GM18502 (cell line): Measurements from ENCODE around the gene NCSTN.
"Not testable (repeated sequence)": the region's sequence is repeated elsewhere in the genome, so short reads cannot be mapped to it uniquely, and the experiment has no call there.

Experiments used
- ATAC-seq: cut with Tn5 transposase; IDR thresholded peaks from one replicate; pipeline ENCODE4 v1.9.1; 2021; ENCODE audit warnings: mild to moderate bottlenecking; ENCODE audit not compliant: unreplicated experiment, poor library complexity

The NCSTN gene

DNA sequence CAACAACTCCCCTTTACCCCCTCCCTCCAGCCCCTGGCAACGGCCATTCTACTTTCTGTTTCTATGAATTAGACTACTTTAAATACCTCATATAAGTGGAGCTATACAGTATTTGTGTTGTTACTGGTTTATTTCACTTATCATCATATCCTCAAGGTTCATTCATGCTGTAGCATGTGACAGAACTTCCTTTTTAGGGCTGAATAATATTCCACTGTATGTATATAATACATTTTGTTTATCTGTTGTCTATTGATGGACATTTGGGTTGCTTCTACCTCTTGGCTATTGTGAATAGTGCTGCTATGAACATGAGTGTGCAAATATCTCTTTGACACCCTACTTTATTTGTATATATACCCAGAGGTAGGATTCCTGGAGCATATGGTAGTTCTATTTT, 25.9 kb downstream of the NCSTN start:
- ATAC-seq: no peak

DNA sequence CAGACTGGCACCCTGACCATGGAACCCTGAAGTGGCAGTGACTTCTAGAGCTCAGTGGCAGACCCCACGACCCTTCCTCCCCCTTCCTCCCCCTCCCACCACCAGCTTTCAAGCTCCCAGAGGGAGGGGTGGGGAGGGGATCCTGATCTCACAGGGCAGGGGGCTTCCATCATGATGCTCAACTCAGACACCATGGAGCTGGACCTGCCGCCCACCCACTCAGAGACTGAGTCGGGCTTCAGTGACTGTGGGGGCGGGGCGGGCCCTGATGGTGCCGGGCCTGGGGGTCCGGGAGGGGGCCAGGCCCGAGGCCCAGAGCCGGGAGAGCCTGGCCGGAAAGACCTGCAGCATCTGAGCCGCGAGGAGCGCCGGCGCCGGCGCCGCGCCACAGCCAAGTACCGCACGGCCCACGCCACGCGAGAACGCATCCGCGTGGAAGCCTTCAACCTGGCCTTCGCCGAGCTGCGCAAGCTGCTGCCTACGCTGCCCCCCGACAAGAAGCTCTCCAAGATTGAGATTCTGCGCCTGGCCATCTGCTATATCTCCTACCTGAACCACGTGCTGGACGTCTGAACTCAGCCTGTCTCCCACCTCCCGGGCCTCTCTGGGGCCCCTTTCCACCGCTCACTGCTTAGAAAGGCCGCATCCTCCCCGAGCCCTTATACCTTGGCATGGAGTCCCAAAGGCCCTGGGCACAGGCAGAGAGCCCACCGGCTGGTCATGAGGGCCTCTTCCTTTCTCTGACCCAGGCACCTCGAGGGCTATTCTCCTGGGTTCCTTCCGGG, 27.6 kb downstream of the NCSTN start:
- ATAC-seq: no peak

DNA sequence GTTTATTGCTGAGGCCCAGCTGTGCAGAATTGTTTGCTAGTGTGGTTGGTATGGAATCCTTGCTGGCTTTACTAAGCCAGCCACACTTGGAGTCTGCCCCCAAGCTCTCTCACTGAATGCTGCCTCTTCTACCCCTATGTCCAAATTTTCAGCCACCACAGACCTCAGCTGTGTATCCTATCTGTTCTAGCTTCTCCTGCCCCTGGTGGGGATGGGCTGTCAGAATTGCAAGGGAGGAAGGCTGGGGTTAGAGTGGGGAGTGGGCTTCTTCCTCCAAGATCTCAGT, 28.1 kb downstream of the NCSTN start:
- no peak for ATAC-seq

DNA sequence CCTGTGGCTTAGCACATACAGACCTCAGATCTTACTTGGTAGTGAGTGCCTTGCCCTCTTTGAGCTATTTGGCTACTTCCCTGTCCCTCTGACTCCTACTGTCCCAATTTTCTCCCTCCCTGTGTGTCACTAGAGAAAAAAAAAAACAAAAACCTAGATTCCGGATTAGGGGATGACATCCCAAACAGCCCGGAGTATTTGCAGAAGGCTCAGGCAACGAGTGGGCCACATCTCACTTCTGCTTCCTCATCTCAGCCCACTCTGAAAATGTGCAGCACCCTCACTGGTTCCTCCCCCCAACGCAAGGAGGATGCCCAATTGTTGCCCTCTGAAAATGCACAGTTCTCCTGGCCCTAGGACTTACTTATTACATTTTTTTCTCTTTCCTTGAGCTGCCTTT, 28.6 kb downstream of the NCSTN start:
- ATAC-seq: no peak

DNA sequence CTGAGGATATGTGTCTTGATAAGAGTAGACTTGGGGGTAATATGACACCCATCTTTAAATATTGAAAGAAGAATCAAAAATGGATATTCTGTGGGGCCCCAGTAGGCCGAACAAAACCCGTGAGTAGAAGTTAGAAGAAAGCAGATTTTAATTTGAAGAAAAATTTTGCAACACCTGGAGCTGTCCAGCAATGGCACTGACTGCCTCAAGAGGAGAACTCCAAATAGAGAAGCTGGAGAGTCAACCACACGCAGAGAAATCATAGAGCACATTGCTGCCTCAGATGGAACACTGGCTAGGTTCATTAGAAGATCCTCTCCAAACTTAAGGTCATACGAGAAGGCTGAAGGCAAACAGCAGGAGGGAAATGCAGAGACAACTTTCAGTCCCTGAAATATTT, 30.5 kb downstream of the NCSTN start:
- ATAC-seq: no peak

DNA sequence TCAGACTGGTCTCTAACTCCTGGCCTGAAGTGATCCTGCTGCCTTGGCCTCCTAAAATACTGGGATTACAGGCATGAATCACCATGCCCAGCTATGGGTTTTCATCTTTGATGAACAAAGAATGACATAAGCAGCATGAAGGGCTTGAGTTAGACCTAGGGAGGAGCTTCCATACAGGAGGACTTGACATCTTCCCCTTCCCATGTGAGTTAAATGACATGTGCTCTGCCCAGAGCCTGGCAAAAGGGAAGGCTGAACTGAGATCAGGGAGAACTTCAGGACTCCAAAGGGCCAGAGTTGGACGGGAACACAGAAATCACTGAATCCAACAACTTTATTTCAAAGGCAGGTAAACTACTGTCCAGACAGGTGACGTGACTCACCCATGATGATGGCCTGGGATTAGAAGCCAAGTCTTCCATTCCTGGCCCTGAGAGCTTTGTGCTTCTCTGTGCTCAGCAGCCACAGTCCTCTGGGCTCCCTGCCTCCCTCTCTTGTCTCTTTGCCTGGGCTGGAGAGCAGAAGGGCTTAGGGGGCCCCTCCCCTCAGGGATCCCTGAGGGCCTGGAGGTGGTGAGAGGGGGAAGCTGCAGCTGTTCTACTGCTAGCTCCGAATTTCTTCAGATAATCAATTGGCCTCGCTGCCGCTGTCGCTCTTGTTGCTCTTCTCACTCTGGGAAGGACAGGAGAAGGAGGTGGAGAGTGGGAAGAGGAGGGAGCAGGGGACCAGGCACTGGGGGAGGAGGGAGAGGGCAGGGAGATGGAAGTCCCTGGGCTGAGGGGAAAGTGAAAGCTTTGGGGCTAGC, 31.3 kb downstream of the NCSTN start:
- no peak for ATAC-seq

DNA sequence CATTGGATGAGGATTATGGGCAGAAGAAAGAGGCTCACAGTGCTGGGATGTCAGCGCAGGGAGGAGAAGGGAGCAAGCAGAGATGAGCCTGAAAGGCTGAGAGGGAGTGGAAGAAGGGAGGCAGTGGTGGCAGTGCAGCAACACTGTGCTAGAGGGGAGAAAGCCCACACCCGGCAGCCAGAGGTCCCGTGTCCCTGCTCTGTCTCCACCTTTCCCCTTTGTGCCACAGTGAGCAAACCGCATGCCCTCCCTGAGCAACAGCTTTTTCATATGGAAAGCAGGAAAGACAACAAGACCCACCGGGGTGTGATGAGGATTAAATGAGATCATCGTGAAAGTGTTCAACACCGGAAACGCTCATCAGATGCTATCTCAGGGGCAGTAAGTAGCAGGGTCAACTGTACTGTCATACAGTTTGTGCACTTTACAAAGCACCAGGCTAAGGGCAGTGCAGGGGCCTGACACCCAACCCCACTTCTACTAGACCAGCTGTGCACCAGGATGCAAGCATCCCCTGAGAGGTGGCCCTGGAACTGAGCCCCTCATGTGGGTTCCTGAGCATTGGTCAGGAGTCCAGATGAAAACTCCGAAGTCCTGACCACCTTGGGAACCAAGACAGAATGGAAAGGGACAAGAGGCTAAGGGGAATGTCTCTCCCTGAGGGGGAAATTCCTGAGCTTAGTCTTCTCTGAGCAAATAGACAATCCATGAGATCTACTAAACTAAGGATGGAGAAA, 32.8 kb downstream of the NCSTN start:
- ATAC-seq: peak; percentile 66

DNA sequence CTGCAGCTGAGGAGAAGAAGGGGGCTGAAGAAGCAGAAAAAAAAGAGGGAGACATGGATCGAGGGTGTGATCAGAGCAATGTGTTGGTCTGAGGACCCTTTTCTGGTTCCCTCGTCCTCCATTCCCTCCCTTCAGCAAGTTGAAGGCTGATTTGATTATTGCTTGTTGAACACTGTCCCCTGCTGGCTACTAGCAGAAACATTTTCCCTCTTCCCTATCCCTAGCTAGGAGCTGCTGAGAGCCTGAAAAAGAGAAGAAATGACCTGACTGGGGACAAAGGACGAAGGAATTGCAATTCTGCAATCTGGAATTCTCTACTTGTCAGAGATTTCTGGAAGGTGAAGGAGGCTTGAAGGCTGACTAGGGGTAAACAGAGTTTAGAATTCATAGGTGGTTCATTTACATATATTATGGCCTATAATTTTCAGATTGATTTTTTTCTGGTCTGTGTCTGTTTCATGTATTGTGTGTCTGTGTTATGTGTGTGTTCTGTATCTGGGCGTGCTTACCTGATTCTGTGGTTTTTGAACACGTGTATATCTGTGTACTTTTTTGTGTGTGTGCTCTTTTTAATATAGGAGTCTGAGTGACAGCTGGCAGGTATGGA, 33.4 kb downstream of the NCSTN start:
- peak; percentile 70 for ATAC-seq

DNA sequence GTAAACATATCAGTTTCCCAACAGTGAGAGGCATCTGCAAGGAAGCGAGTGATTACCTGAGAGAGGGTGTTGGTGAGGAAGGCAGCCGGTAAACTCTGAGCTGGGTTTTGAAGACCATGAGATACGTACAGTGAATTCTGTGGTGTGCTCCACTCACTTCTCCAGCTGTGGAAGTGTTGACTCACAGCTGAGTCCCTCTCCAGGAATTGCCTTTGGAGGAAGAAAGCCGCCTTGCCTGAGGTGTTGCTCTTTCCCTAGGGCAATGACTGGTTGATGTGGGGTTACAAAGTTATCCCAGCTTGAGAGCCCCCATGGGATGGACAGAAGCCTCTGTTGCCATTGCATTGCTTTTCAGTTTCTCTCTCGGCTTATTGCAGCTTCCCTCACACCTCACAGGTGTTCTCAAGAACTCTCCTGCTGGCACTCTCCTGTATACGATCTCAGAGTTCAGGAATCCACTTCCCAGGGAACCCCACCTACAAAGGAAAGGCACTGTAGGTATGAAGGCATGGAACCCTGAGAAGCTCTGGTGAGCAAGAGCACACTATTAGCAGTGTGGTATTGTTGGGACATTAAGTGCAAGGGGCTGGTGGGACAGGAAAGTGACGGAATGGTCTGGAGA, 34.5 kb downstream of the NCSTN start:
- ATAC-seq: no peak

DNA sequence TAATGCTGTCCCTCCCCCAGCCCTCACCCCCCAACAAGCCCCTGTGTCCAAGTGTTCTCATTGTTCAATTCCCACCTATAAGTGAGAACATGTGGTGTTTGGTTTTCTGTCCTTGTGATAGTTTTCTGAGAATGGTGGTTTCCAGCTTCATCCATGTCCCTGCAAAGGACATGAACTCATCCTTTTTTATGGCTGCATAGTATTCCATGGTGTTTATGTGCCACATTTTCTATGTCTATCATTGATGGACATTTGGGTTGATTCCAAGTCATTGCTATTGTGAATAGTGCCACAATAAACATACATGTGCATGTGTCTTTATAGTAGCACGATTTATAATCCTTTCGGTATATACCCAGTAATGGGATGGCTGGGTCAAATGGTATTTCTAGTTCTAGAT, 41.6 kb downstream of the NCSTN start:
- not testable (repeated sequence) for ATAC-seq

DNA sequence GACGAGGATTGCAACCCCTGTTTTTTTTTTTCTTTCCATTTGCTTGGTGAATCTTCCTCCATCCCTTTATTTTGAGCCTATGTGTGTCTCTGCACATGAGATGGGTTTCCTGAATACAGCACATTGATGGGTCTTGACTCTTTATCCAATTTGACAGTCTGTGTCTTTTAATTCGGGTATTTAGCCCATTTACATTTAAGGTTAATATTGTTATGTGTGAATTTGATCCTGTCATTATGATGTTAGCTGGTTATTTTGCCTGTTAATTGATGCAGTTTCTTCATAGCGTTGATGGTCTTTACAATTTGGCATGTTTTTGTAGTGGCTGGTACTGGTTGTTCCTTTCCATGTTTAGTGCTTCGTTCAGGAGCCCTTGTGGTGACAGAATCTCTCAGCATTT, 45.2 kb downstream of the NCSTN start:
- ATAC-seq: not testable (repeated sequence)

DNA sequence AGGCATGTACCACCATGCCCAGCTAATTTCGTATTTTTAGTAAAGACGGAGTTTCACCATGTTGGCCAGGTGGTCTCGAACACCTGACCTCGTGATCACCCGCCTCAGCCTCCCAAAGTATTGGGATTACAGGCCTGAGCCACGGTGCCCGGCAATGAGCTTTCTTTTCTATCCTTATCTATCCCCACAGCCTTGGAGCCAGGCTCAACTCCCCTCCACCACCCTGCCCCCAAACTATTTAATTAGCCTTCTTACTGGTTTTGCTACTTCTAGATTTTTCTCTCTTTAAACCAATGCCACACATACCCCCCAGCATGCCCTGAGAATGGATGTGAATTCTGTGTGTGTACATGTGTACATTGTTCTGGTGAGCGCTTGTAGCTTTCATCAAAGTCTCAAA, 51.5 kb downstream of the NCSTN start:
- ATAC-seq: no peak

DNA sequence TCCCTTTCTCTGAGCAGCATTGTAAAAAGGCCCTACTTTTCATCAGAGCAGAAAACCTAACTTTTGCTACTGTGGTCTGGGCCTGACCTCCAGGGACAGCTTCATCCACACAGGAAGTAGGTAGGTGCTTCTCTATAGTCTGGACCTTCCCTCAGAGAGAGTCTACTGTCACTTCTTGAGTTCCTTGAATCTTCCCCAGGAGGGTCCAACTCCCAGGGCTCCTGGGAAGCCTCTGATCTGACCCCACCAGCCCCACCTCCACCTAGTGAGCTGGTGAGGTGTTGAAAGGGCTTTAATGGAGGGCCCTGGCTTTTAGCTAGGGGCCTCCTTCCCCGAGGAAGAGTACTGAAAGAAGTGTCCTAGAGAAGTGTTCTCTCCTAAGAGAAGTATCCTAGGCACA, 54.5 kb downstream of the NCSTN start:
- ATAC-seq: no peak

DNA sequence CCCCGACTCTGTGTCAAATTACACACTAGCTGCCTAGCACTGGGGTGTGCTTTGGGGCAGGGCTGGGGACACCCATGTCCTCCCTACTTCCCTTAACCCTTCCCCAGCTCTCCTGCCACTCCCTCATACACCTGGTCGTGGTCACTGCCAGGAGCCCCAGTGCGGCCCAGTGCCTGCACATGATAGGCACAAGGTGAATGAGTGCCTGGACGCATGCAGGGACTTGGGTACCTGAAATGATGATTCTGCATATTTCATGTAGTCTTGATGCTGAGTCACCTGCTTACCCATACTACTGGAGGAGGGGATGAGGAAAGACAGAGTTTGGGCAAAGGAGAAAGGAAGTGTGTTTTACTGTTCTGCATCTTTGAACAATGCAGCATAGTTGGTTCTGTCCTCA, 55.6 kb downstream of the NCSTN start:
- no peak for ATAC-seq

DNA sequence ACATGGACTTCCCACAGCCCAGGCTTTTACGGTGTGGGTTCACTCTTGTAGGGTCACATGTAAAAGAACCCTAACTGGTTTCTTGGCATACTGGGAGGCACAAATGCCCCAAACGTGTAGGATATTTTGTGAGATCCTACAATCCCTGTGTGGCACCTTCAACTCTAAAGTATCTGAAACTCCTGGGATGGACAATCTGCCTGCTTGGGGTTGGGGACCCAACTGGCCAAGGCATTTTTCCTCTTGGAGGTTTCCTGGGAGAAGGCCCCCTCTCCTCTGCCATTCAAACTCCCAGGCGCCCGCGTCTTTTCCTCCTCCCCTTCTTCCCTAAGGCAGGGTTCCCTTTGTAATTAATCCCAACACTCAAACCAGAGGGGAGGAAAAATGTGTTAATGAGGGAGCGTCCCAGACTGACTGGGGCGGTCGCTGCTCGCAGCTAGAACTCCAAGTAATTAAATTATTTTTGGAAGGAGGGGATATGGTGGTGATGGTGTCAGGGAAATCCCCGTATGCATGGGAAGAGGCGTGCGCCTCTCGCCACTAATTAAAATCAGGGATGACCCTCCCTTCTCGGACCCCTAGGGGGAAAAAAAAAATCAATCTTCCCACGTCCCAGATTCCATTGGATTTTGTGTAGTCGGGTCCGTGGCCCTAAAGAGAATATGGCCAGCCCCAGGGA, 56.5 kb downstream of the NCSTN start:
- no peak for ATAC-seq

DNA sequence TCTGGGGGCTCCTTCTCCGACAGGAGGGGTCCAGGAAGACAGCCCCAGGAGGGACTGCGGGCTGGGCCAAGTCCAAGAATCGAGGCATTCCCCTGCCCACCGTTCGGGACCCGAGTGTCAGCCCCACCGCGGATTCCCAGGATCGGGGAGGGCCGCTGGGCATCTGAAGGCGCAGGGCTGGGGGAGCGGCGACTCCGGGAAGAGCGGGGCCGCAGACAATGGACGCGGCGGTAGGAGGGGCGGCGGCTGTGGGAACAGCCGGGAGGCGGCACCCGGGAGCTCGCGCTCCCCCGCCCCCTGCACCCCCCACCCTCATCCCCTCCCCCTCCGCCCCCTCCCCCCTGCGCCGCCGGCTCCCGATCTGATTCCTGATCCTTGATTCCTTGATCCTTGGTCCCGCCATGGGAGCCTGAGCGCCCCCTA, 57.1 kb downstream of the NCSTN start, which contains the start of gene VANGL2:
Gene VANGL2 (plus strand): TSS at position 342 of the 423 bp plus-strand sequence. CDS start 15,274 bp downstream, outside the sequence.
- ATAC-seq: no peak

DNA sequence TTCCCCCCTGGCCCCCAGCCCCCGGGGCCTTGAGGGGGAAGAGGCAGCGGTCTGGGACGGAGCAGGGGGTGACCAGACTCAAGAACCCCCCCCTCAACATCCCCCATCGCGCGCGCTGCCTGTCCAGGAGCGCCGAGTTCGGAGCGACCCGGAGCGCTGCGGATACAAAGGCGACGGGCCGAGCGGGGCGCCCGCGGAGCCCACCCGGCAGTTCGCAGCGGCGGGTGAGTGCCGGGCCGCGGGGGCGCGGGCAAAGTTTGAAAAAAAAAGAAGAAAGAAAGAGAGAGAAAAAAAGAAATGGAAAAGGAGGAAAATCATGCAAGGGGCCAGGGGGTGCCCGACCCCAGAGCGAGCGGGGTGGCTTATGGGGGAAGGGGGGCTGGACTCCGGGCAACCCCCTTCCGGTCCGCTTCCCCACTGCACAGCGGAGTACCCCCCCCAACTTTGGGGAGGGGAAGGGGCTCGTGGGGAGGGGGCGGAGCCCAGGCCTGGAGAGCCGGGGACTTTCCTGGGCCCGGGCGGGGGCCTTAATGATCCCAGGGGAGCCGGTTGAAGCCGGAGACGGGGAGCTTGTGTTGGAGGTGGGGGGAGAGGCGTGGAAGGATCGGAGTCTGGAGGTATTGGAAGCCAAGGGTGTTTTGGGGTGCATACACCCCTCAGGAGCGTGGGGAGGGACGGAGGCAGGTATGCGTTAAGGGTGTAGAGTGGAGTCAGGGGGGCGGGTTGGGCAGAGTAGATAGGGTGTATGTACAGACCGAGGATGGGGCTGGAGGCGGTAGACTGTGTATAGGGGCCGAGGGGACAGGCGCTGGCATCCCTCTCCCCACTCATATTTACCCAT, 57.7 kb downstream of the NCSTN start:
- no peak for ATAC-seq

DNA sequence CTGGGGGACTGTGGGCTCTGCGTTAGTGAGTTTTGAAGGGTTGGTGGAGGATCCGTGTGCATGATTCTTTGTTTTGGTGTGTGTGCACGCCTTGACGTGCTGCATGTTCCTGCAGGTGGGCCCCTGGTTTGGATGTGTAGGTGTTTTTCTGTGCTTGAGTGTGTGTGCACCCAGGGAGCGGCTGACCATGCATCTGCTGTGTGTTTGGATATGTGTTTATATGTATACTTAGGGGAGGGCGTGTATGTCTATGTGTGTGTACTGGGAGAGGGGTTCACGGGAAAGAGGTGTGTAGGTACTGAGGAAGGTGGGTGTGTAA, 58.3 kb downstream of the NCSTN start:
- no peak for ATAC-seq
